HG02840 (cell line): ENCODE measurements around the gene STK25.

Source experiments
- ATAC-seq: cut with Tn5 transposase; IDR thresholded peaks from one replicate; pipeline ENCODE4 v1.9.1; 2021; ENCODE audit warnings: mild to moderate bottlenecking, moderate library complexity, moderate number of reproducible peaks; ENCODE audit not compliant: unreplicated experiment, low FRiP score

STK25 gene

DNA sequence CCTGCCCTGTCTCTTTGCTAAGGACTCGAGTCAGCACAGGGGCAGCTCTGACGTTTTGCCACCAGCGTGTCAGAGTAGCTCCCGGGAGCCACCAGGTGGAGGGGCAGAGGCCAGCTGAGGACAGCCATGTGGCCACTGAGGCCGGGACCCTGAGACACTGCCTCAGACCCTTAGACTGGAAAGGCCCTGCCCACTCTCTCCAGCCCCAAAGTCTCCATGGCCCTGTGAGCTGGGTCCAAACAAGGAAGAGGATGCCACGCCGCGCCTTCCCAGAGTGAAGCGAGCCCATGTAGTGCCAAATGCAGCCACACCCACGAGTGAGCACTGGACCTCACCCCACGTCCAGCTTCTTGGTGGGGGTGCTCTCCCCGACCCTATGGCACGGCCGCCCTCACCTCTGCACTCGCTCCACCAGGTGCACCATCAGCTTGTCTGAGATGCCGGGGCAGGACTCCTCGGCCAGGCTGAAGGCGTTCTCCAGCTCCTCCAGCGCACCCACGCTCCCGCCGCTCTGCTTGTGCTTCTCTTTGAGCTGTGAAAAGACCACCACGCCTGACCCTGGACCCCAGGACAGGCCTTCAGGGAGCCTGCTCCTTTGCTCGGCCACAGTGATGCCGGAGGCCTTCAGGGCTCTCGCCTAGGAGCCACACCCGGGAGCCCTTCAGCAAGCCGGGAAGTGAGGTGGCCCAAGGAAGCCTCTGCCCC, 12.2 kb downstream of the STK25 start:
- no peak for ATAC-seq

DNA sequence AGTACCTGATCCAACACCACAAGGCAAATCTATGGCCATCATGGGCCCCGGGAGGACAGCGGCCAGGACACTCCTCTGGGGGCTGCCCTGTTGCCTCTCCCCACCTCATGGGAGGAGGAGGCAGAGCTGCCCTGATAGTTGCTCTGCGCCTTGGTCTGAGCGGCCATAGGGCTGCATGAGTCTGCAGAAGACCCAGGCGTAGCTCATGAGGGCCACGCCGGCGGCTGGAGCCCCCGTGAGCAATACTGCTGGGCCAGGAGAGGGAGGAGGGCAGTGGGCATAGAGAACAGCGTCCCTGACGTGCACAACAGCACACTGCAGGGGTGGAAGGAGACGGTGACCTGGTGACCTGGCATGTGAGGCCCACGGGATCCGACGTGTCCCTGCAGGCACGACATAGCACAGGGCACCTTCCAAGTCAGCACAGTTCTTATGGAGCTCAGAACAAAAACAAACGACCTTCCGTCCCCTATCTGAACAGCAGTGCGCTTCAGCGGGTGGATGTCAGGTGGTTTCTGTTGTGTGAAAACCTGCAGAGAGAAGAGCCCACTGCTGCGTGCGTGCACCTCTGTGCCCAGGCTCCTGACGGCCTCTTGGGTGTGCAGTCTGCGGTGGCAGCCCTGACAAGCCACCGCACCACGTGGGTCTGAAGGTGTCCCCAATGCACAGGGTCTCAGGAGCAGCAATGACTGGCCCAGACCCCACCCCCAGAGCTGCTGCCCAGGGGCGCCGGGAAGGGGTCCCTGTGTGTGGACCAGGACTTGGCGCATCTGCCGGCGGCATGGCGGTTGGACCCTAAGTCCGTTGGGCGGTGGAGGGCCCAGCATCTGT, 13.0 kb downstream of the STK25 start:
- no peak for ATAC-seq

DNA sequence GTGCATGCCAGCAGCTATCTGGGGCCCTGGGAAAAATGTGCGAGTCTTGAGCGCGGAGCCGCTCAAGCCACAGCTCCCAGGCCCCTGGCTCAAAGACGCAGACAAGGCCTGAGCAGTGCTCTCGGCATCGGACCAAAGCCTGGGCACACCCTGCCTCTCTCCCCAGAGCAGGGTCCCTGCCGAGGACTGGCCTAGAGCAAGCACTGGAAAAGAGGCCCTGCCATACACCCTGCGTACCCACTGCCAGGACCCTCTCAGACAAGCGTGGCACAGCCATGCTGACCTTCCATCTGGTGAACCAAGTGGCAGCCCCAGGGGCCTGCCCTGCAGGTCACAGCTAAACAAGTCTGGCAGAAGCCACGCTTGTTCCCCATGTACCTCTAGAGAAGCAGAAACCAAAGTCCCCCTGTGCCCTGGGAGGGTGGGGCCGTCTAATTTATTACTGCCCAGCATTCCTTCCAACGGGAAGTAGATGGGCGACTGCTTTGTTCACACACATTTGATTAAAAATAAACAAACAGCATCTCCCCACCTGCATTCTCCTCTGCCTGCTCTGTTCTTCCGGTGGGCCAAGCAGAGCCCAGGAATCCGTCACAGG, 14.0 kb downstream of the STK25 start:
- ATAC-seq: no peak

DNA sequence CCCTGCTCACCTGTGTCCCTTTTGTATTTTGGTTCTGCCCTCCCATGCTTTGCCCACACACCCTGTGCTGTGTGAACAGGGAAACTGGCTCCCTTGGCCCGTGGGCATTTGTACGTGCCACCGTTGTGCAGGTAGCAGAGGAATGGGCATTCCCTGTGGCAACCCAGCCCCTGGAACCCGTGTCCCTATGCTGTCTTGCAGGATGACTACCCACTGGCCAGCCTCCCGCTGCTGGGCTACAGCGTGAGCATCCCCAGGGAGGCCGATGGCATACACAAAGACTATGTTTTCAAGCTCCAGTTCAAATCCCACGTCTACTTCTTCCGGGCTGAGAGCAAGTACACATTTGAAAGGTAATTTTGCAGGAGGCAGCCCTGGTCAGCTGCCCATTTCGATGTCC, 15.3 kb downstream of the STK25 start:
- ATAC-seq: no peak

DNA sequence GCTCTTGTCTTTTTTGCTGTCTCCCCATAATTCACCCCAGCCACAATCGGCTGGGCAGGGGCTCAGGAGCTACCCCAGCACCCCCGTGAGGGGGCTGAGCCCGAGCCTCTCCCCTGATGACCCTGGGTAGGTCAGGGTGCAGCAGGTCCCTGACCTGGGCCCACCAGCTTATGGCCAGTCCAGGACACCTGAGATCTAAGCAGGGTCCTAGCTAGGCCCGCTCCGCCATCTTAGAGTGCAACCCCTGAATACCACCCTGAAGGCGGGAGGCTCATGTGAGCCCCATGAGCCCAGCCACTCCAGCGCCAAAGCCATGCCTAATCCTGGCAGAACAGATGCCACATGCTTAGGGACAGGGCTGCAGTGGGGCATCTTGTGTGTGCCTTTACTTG, 16.2 kb downstream of the STK25 start:
- no peak for ATAC-seq

DNA sequence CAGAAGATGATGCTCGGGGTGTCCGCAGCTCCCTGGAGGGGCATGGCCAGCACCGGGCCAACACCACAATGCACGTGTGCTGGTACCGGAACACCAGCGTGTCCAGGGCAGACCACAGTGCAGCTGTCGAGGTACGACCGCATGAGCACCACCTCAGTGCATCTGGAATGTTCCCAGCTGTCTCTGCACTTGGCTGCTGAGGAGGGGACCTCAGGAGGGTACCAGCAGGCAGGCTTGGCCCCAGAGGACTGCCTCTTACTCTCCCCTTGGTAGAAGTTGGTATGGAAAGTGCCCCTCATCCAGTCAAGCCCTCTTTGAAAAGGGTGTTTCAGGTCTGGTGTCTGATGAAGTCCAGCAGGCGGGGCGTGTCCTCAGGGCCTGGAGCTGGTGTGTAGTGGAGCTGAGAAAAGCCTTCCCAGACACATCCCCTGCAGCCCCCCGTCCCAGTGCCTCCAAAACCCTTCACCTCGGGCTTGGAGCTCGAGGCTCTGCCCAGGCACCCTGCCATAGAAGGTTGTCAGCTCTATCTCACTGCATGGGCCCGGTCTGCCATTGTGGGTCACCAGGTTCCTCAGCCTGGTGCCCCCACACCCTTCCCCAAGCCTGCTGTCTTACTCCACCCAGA, 16.7 kb downstream of the STK25 start:
- ATAC-seq: no peak

DNA sequence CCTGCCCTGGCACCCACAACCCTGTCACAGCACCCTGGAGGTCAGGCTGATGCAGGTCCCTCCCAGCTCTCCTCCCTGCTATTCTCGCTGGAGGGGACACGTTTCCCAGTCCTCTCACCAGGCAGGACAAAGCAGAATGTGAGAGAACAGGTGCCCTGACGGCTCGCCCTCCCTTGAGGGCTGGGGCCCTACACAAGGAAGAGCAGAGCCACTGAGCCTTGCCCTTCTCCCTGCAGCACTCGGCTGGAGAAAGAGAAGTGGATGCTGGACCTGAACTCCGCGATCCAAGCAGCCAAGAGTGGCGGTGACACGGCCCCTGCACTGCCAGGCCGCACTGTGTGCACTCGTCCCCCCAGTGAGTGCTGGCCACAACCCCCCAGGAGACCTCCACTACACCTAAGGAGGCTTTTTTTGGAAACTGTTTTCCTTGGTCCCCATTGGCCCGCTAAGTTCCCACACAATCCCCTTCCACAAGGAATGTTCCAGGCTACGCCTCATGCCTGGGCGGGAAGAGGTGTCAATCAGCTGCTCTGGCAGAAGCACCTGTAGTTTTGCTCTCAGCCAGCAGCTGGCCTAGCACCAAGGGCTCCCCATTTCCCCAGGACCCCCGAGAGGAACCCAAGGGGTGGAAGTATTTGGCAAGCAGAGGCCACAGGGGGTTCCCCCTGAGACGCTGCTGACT, 17.4 kb downstream of the STK25 start:
- no peak for ATAC-seq

DNA sequence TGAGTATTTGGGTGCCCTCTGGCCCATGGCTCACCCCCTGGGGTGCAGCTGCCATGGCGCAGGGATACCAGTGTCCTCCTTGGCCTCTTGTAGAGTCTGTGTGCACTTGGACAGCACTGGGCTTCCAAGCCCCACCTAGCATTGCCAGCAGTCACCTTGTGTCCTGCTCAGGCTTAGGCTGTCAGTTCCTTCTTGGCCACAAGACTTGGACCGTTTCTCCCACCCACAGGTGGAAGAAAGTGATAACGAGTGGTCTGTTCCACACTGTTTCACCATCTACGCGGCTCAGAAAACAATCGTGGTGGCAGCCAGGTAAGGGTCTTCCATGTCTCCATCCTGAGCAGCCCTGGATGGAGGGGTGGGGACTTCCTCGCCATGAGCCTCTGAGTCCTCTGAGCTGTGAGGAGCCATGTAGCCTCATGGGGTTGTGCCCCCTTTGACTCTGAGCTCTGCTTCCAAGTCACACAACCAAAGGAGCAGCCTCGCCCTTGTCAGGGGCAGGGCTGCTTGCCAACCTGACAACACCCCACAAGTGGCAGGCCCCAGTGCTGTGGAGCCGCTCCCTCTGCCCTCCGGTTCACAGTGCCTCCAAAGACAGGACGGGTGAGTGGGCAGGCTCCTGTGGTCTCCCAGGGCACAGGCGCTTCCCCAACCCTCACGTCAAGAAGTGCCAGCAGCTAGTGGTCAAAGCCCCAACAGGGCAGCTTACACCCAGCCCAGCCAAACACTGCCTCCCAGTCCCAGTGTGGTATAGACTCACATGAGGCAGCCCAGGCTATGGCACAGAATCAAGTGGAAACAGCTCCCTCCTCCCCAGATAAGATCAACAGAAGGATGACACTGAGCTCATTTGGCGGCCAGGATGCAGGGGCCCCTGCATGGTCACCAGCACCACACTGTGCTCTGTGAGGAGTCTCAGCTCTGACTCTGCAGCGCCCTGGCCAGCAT, 18.4 kb downstream of the STK25 start:
- ATAC-seq: no peak

DNA sequence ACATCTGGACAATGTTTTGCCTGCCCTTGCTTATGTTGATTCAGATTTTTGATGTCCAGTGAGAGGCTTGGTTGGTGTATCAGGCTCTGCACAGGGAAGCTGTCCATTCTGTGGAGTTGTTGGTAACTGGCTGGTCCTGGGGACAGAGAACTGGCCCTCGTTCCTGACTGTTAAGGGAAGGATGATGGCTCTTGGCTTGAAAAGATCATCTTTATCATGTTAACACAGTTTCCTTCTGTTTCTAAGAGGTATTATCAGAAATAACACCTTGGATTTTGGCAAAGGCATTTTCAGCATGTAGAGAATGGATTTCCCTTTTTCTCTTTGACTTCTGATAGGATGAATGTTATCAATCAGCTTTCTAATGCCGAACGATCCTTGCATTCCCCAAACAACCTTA, 19.3 kb downstream of the STK25 start:
- ATAC-seq: no peak

DNA sequence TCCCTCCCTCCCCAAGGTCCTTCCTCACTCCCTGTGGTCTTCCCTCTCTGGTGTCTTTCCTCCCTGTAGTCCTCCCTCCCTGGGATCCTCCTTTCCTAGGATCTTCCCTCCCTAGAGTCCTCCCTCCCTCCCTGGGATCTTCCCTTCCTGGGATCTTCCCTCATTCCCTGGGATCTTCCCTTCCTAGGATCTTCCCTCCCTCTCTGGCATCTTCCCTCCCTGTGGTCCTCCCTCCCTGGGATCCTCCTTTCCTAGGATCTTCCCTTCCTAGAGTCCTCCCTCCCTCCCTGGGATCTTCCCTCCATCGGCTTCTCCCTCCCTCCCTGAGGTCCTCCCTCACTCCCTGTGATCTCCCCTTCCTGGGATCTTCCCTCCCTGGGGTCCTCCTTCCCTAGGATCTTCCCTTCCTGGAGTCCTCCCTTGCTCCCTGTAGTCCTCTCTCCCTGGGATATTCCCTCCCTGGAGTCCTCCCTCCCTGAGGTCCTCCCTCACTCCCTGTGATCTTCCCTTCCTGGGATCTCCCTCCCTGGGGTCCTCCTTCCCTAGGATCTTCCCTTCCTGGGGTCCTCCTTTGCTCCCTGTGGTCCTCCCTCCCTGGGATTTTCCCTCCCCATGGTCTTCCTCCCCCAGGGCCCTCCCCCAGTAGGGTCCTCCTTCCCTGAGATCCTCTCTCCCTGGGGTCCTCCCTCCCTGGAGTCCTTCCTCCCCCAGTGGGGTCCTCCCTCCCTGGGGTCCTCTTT, 23.0 kb downstream of the STK25 start:
- no peak for ATAC-seq

DNA sequence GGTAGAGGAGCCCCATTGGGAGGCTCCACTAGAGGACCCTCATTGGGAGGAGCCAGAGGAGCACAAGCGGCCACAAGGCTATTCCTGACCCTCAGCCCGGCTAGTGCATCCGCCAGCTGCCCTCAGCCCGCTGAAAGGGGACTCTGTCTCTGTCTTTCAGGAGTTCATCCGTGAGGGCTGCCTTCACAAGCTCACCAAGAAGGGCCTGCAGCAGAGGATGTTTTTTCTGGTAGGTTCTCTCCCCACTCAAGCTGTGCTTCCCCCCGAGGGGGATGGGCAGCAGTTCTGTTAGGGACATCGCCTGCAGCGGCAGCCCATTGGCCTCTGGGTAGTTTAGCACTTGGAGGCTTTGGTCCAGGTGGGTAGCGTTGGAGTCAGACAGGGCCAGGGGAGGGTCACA, 25.1 kb downstream of the STK25 start:
- ATAC-seq: no peak

DNA sequence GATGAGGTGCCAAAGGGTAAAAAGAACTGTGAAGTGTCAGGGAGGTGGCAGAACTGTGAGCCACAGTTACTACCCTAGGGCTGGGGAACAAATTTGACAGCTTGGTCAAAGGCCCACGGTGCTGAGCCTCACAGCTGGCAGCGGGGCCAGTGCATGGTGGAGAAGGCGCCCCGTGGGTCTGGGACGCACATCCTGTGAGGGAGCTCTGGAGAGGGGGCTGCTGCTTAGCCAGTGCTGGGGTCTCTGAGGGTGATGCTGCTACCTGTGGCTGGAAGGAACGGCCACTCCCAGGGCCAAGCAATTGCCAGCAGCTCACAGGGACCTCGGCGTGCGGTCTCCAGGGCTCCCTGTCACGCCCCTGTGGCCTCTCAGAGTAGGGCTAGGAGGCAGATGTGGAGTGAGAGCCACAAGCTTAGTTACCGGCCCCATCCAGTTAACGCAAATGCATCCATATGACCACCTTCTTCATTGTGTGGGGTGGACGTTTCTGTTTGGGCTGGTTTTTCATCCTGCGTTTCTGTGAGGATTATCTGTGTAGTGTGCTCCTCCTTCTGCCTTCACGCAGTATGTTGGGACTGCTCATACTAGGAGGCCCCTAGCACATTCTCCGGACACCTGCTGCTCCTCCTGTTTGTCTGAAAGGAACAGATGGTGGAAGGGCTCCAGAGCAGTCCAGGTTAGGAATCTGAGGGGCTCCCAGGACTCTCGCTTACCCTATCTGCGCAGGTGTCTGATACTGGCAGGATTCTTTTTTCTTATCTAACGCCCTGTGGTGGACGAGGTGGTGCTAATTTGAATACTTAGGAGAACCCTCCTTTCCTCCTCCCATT, 26.0 kb downstream of the STK25 start:
- ATAC-seq: no peak

DNA sequence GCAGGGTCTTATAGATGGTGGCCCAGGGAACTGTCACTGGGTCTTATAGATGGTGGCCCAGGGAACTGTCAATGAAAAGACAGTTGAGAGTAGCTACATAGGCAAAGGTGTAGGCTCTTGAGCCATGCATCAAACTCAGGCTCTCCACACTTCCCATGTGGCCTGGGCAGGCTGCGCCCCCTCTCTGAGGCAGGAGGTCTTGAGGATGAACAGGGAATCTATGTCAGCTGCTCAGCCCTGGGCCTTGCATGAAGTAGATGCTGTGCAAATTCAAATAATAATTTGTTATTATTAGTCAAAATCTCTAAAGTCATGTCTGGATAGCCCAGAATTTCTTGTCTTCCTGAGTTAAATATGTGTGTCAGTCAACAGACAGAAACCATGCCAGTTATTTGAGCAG, 26.7 kb downstream of the STK25 start:
- no peak for ATAC-seq

DNA sequence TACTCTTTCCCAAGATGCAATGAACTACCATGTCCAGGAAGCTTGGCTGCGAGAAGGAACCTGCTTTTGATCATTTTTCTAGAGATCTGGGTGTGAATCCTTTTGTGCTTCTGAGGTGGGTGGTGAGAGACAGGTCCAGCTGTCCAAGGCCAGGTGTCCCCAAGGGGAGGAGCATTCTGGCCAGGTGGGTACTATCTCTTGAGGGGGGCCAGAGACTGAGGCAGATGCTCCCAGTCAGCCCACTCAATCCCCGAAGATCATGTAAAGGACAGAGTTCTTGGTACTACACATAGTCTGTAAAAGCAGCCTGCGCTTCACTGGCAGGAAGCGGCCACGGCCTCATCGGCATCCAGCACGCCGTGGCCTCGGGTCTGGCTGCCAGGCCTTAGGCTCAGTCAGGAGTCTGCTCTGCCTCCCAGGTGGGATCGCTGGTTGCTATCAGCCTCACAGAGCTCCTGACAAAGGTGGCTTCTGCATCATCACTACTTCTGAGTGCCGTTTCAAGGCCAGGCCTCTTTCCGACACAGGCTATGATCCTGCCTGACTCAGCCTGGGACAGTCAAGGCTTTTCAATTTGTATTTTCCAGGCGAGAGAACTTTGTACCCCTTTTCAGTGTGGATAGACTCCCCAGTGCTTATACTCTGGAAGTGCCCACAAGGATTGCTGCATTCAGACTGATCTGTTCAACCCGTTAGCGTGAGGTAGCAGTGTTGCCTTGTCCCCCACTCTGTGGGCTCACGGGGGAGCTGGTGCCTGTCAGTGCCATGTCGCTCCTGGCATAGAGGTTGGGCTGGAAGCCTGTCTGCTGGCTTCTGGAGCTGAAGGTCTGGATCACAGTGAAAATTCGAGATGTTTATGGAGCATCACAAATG, 29.1 kb downstream of the STK25 start:
- no peak for ATAC-seq

DNA sequence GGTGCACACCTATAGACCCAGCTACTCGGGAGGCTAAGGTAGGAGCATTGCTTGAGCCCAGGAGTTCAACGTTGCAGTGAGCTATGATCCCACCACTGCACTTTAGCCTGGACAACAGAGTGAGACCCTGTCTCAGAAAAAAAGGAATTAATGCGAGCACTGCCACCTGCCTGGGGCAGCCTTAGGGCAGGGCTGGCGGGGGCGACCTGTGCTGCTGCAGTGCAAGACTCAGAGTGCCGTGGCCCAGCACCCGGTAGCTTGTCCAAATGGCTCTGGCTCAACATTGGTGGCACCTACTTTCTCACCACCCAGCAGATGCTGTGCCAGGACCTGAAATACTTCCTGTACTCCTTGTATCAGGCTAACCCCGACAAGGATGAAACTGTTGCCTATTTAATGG, 30.2 kb downstream of the STK25 start:
- ATAC-seq: no peak

DNA sequence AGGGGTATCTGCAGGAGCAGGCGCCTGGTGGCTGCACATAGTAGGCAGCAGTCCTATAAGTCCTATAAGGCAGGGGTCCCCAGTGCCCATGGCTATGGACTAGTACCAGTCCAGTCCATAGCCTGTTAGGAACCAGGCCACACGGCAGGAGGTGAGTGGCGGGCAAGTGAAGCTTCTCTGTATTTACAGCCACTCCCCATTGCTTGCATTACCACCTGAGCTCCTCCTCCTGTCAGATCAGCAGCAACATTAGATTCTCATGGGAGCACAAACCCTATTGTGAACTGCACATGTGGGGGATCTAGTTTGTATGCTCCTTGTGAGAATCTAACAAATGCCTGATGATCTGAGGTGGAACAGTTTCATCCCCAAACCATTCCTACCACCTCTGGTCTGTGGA, 33.1 kb downstream of the STK25 start:
- no peak for ATAC-seq

DNA sequence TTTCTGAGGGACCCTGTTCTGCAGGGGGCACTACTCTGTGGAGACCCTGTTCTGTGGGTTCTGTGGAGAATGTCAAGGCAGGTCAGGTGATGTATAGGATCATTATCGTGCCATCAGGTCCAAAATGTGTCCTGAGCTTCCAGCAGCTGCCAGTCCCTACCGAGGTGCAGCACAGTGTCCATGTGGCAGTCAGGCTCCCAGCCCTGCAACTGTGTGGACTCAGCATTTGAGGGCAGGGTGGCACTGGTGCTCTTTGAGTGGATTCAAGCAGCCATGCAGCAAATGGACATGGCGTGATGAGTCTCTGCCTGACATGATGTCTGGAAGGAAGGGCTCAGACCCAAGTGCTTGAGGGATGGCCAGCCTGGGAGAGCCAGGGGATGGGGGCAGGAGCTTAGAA, 35.0 kb downstream of the STK25 start:
- no peak for ATAC-seq
